Forelimb muscle (tissue), 1 donor: ENCODE data around the gene SYNGR4. TPM values are rescaled to one million over a fixed set of nuclear protein-coding genes. Genes with fewer than 3 reads are reported as not detected.

Source experiments
- polyA plus RNA-seq: library from polyadenylated mRNA; unstranded; fragments of 120-200 nt; gene quantifications from one replicate; pipeline ENCODE4 v1.2.1, GENCODE V29; 2013; ENCODE audit not compliant: insufficient read length

Gene SYNGR4
- polyA plus RNA-seq, 1 donor = not detected

Other genes starting within 250 kb of the SYNGR4 start
- gene LIG1, start 194.0 kb upstream of the SYNGR4 start, polyA plus RNA-seq = 21.7 TPM
- 4.5 TPM for gene ZSWIM9, start 193.7 kb upstream of the SYNGR4 start, polyA plus RNA-seq
- 36.1 TPM for gene CARD8, start 108.5 kb upstream of the SYNGR4 start, polyA plus RNA-seq
- gene ZNF114, start 94.3 kb upstream of the SYNGR4 start, polyA plus RNA-seq = 1.9 TPM
- gene EMP3, start 38.8 kb upstream of the SYNGR4 start, polyA plus RNA-seq = 143 TPM
- gene TMEM143, start 427 bp upstream of the SYNGR4 start, polyA plus RNA-seq = 18.6 TPM
- gene KDELR1, start 27.2 kb downstream of the SYNGR4 start, polyA plus RNA-seq = 109 TPM
- 1.4 TPM for gene GRIN2D, start 29.3 kb downstream of the SYNGR4 start, polyA plus RNA-seq
- 23.2 TPM for gene GRWD1, start 81.6 kb downstream of the SYNGR4 start, polyA plus RNA-seq
- gene KCNJ14, start 91.2 kb downstream of the SYNGR4 start, polyA plus RNA-seq = 0.81 TPM
- 45.7 TPM for gene CYTH2, start 105.0 kb downstream of the SYNGR4 start, polyA plus RNA-seq
- not detected for gene LMTK3, start 147.5 kb downstream of the SYNGR4 start, polyA plus RNA-seq
- gene SULT2B1, start 187.8 kb downstream of the SYNGR4 start, polyA plus RNA-seq = 0.10 TPM
- gene SPACA4, start 242.4 kb downstream of the SYNGR4 start, polyA plus RNA-seq = not detected